Renal pelvis (tissue), 4 donors: ENCODE measurements around the gene RAB31. TPM values are rescaled to one million over a fixed set of nuclear protein-coding genes. Genes with fewer than 3 reads are reported as not detected.
"Not testable (repeated sequence)": the region's sequence is repeated elsewhere in the genome, so short reads cannot be mapped to it uniquely, and the experiment has no call there.

Source experiments
- DNase-seq: peaks from one replicate; pipeline ENCODE4 v3.0.0-alpha.2; 2013
- polyA plus RNA-seq, 3 donors: library from polyadenylated mRNA; unstranded; fragments of 120-200 nt; gene quantifications; one replicate each; pipeline ENCODE4 v1.2.1, GENCODE V29; 2013; ENCODE audit not compliant: insufficient read length in 3 of 3

RAB31 gene
- polyA plus RNA-seq, 3 donors = 22.8 to 27.5 (median 25.7) TPM

DNA sequence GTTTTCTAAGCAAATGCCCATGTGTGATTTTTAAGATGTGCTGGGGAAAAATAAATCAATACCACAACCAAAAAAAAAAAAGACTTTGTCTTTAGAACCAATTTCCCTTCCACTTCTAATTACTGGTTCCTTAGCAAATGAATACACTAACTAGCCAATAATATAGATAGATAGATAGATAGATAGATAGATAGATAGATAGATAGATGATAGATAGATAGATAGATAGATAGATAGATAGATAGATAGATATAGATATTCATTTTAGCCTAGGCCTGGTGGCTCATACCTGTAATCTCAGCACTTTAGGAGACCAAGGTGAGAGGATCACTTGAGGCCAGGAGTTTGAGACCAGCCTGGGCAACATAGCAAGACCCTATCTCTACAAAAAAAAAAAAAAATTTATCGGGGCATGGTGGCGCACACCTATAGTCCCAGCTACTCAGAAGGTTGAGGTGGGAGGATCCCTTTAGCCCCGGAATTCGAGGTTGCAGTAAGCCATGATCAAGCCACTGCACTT, 149.4 kb downstream of the RAB31 start:
- not testable (repeated sequence) for DNase-seq

DNA sequence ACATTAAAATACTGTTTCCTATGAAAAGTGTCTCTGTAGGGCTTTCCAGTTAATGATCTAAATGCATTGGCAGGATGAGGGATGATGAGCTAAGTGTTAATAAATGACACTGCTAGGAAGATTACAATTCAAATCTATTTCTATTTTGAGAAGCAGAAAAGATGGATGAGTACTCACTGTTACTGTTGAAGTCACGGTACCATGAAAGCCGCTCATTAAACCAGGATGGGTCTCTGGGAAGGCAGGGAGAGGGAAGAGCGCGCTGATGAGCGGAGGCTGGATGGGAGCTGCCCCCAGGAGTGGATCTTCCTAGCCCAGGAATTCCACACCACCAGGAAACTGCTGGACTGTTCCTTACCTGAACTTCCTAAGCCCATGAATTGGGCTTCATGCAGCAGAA, 150.5 kb downstream of the RAB31 start:
- DNase-seq = no peak

DNA sequence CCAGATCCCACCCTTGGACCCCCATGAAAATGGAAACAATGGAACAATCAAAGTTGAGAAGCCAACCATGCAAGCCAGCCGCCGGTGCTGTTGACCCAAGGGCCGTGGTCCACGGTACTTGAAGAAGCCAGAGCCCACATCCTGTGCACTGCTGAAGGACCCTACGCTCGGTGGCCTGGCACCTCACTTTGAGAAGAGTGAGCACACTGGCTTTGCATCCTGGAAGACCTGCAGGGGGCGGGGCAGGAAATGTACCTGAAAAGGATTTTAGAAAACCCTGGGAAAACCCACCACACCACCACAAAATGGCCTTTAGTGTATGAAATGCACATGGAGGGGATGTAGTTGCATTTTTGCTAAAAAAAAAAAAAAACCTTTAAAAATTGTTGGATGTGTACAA, 151.1 kb downstream of the RAB31 start:
- no peak for DNase-seq

DNA sequence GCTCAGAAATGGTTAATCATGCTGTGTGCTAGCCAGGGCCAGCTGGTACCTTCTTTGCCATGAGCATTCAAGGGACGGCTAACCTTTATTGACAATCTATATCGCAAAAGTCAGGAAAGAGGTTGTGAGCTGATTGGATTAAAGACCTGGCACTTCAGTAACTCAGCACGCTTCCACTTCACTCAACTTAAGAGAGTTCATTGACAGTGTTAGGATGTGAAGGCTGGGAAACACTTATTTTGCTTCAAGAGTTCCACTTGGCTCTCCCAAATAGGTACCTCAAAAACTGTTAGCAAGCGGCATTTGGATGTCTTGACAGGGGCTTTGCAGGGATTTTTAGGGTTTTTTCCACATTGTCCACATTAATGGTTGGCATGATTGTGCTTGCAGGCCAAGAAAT, 152.6 kb downstream of the RAB31 start:
- no peak for DNase-seq

DNA sequence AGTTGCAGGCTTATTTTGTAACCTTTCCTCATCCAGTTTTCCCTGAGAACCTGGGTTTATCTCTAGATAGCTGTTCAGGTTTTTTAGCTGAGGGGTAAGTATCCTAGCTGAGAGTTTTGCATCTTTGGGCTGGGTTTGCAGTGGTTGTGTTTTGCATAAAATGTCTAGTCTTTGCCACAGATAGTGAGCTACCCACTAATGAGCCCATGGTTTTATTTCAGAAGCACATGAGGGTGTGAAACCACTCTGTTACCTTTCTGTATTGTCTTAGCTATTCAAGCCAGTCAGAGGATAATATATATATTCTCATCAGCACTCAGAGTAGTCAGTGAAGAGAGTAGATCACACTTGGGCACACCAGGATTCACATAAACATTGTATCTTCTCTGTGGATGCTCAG, 153.1 kb downstream of the RAB31 start:
- no peak for DNase-seq

DNA sequence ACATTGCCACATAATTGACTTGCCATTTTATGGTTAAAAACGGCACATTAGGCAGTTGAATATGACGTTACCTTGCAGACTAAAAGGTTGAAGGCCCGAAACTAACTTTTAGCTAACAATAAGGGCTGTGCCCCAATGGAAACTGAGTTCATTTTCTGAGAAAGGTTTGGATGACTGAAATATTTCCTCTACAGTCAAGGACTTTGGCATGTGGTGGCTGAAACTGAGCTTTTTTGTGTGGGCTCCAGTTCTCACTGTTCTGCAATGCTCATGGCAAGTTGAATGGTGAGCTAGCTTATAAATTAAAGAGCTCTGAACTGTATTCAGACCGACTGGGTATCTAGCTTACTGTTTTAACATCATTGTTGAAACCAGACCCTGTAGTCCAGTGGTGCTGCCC, 153.8 kb downstream of the RAB31 start:
- DNase-seq = no peak

DNA sequence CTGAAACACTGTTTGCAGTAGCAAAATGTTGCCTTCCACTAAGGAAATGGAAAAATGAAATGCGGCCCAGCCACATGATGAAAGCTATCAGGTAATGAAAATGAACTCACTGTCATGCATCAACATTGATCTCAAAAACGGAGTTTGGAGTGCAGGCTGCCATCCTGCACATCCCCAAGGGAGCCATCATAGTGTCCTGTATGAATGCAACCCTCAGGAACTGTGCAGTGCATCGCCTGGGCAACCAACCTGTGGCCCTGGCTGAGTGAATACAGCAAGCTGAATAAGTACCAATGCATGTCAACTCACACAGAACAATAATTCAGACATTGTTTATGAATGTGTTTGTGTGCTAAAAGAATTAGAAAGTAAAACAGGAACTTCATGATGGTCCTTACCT, 154.6 kb downstream of the RAB31 start:
- DNase-seq = no peak

DNA sequence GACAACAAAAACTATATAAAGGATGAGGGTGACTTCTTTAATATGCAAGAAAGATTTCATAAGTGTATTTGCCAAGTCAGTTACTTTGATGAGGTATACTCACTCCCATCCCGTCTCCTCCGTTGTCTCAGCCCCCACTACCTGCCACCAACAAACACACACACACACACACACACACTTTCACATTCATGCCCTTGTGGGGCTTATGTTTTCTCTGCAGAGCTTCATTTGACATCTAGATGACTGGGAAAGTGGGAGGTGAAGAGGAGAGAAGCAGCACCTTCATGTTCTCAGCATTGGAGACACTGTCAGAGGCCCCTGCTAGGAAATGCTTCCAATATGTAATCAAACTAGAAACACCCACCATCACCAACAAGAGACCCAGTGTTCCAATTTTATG, 155.2 kb downstream of the RAB31 start:
- no peak for DNase-seq

DNA sequence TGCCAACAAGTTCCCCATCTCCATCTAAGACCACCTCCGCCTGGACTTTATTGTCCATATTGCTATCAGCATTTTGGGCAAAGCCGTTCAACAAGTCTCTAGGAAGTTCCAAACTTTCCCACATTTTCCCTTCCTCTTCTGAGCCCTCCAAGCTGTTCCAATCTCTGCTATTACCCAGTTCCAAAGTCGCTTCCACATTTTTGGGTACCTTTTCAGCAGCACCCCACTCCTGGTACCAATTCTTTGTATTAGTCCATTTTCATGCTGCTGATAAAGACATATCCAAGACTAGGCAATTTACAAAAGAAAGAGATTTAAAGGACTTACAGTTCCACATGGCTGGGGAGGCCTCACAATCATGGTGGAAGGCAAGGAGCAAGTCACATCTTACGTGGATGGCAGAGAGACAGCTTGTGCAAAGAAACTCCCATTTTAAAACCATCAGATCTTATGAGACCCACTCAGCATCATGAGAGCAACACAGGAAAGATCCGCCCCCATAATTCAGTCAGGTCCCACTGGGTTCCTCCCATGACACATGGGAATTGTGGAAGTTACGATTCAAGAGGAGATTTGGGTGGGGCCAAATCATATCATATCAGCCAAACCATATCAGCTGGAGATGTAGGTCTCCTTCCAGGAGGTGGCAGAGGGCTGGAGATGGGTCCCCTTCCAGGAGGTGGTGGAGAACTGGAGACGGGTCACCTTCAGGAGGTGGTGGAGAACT, 157.8 kb downstream of the RAB31 start:
- DNase-seq = no peak

DNA sequence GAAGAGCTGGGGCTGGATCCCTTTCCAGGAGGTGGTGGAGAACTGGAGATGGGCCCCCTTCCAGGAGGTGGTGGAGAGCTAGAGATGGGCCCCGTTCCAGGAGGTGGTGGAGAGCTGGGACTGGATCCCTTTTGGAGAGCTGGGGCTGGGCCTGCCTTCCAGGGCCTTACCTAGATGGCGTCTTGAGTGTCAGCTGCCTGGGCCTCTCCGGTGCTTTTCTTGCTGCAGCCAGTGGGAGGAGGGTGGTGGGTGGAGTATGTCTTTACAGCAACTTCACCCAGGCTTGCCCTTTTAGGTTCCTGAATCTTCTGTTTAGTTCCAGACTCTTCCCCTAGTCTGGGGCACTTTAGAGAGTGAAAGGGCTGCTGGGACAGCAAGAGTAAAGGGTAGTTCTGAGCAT, 158.5 kb downstream of the RAB31 start:
- DNase-seq = no peak

DNA sequence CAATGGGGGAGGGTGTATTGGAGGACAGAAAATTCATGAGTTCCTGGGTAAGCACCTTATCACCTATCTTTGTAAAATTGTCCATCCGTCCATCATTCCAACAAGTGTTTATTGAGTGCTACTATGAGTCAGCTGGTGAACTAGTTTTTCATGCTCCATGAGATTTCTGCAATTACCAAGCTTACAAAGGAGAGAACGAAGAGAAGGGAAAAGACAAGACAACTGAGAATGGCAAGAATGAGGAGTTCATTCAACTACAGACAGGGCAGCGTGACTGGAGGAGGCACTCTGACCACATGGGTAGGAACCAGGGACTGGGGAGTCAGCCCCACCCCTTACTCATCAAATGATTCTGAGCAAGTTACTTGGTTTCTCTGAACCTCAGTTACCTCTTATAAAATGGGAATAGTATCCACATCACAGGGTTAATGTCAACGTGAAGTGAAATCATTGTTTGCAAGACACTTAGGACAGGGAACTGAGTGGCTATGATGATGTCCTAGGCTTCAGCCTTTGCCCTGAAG, 159.0 kb downstream of the RAB31 start:
- DNase-seq = no peak

DNA sequence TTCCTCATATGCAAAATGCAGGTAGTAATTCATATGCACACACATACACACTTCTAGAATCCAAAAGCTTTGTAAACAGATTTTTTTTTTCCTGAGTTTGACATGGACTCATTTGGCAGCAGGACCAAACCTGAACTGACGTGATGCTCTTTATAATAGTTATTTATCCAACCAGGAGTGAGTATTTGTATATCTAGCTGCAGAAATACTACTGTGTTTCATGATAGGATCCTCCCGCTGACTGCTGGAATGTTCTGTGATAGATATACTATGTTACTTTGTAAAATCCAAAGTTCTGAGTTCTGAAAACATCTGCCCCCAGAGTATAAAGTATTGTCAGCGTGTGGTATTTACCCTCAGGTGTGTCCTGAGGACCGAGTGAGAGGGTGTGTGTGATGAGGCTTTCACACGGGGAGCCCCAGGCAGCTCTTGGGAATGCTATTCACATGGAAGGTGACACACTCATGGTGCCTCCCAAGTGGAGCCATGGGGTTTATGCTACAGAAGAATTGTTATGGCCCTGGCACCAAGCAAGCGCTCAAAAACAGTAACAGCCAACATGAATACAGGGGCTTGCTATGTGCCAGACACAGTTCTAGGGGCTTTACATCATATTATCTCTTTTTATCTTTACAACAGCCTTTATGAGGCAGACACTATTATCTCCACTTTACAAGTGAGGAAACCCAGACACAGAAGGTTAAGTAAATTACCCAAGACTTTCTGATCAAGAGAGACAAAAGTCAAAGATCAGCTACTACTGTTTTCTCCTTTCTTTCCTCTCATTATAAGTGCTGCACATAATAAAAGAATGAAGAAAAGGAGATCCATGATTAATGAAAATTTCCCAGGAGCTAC, 161.0 kb downstream of the RAB31 start:
- no peak for DNase-seq

DNA sequence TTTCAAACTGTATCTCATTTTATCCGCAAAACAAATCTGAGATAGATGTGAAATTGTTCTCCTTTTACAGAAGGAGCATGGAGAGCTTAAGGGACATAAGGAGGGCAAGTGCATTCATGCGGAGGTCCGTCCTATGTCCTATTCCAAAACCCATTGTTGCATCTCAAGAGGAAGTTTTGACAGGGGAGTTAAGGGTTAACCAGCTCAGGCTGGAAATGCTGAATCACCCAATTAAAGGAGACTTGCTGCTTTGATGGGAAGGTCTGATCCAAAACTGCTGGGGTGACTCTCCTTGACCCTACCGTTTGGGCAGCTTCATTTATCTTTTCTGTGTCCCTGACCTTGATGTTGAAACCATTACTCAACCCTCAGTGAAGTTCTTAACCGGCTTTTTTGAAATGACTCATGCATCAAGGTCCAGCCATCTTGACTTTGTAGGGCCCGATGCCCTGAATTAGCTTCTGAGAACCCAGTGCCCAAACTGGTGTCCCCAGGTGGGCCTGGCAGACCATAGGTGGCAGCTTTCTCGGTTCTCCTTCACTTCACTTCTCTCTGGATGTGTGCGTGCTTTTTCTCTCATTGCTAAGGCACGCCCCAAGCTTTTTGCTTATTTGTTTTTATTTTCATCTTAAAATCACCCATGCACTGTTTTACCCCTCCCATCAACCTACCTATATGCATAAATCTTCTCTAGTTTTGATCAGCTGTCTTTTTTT, 161.8 kb downstream of the RAB31 start:
- no peak for DNase-seq

DNA sequence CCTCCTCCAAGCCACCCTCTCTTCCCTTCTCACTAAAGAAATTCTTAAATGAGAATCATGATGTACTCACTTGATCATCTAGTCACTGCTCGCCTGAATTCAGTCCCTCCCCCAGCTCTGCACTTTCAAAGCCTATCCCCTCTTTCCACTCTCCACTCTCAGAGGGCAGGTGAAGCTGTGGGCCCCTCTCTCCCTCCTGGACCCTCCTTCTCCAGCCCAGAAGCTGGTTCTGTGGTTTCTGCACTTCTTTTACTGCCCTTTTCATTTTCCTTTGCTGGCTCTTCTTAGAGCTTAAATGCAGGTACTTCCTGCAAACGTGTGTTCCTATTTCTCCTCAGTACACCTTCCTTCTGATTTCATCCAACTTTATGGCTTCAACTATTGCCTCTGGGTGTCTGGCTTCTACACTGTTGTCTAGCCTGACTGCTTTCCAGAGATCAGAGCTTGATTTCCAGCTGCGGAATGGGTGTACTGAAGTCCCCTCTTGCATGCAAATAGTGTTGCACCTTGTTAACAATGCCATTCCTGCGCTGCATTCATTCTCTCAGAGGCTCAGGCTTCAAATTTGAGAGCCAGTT, 162.4 kb downstream of the RAB31 start:
- DNase-seq = no peak

DNA sequence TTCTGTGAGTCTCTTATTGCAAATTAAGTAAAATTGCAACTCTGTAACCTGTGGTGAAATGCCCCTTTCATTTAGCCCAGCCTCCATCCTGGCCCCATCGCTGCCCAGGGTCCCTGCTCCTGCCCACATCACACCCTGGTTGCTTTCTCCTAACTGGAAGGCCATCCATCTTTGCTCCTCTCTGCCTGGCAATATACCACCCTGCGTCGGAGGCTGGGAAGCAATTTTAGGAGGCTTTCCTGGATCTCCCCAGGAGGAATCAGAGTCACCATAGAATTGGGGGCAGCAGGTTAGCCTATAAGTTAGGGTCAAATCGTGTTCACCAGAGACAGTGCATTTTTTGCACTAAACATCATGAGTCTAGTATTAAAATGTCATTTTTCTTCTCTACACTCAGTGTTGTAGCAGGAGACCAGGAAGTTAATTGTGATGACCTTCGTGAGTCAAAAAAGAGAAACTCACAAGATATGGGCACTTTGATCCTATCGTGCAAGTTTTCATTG, 163.2 kb downstream of the RAB31 start:
- DNase-seq = no peak

DNA sequence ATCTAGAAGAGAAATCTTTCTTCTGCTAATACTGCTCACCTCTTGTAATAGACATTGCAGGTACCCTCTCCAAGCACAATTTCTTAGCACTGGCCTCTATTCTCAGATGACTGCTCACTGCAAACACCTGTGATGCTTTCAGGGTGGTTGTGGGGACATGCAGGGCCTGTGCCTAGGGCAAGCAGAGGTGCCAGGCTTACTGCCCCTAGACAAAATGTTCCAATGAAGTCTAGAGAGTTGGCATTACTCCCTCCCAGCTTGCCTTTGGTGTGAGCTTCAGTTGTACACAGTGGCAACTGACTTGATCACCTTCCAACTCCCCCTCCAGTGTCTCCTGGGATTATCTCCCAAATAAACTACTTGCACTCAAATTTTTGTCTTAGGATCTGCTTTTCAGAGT, 164.7 kb downstream of the RAB31 start:
- no peak for DNase-seq

DNA sequence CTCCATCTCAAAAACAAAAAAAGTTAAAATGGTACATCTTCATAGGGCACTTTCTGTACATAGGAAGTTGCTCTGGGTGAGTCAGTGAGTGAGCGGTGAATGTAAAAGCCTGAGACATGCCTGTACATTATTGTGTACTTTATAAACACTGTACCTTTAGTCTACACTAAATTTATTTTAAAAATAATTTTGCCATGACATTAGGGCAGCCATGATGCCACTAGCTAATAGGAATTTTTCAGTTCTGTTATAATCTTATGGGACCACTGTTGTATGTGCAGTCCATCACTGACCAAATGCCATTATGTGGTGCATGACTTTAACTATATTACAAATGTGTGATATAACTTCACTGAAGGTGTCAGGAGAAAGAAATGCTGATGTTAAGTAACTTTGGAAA, 166.6 kb downstream of the RAB31 start:
- DNase-seq = no peak

DNA sequence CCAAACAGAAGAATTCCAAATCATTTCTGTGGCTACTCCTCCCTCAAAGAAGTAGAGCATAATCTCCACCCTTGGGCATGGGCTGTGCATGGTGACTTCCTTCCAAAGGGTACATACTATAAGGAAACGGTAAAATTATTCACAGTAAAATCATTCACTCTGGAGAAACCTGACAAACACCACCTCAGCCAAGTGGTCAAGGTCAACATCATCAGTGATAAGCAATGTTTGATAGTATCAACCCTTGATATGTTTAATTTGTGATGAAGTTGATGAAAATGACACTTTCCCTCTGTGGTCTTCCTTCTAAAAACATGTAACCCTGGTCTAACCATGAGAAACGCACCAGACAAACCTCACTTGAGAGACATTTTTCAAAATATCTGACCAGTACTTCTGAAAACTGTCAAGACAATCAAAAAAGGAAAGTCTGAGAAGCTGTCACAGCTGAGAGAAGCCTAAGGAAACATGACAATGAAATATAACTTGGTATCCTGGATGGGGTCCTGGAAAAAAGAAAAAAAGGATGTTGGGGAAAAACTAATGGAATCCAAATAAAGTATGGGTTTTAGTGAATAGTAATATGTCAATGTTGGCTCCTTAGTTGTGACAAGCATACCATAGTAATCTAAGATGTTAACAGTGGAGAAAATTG, 168.2 kb downstream of the RAB31 start:
- no peak for DNase-seq

DNA sequence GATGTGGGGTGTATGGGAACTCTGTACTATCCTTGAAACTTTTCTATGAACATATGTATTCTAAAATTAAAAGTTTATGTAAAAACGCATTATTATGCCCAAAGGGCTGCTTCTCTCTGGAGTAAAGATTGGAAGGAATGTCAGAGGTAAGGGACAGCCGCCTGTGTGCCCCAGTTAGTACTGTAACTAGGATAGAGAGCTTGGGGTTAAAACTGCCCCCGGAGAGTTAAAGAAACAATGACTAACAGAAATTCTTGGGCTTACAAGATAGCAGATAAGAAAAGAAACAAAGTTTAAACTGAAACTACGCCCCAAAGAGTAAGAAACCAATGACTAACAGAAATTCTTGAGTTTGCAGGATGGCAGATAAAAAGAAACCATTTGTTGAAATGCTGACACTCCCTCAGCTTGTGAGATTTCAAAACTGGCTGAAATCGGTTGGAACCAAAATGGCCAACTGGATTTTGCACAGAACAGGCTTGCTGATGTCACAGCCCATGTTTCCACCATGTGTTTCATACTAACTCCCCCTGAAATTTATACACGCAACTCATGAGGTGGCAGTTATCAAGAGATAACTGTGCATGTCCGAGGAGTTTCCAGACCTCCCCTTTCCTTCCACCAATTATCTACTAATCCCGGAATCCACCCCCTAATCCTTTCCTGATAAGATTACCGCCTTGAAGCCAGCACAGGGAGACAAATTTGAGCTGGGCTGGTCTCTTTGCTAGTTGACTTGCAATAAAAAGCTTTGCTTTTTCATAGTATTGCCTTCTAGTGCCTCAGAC, 169.0 kb downstream of the RAB31 start:
- DNase-seq = no peak

DNA sequence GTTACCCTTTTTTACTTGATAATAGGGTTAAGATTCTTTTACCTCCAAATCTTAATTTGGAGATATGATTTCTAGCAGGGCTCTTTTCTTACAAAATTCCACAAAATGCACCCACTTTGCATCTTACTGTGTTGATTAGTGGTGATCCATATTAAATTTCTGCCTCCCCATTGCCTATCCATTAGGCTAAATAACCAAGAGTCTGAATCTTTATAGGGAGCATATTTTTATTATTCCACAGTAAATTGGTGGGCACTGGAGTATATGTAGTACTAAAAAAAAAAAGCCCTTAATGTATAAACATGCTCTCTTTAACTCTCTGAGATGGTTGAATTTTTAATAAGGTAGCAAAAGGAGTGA, 169.5 kb downstream of the RAB31 start:
- no peak for DNase-seq
